ELF-1 (cell line): ENCODE measurements around the gene ARSI.
"Not testable (repeated sequence)": the region's sequence is repeated elsewhere in the genome, so short reads cannot be mapped to it uniquely, and the experiment has no call there.

ENCODE experiments used
- DNase-seq: peaks from one replicate; pipeline ENCODE4 v3.0.0-alpha.2; 2016; ENCODE audit warnings: low read depth, low spot score

Gene ARSI

GRCh38 chr5:150248493-150248892 lies 54.2 kb downstream of the ARSI start:
- DNase-seq, result not testable (repeated sequence)

DNA sequence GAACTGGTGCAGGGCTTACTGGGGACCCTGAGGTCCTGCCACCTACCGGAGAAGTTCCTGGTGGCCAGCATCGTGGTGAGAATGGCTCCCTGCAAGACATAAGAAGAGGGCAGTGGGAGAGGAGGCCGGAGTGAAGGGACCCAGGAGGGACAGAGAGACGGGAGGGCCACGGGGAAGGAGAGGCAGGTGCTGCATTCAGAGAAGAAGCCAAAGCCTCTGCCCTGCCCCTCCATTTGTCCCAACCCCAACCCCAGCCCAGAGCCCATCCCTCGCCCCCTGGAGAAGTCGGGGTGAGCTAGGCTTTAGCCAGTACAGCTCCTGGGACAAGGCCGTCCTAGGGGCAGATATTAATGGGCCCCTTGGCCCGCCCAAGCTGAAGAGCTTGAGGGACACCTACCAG lies 55.0 kb downstream of the ARSI start:
- no peak for DNase-seq

- no peak for DNase-seq
These were observed 55.9 kb downstream of the ARSI start for GRCh38 chr5:150246835-150247234.

GRCh38 chr5:150246429-150246828 lies 56.3 kb downstream of the ARSI start:
- no peak for DNase-seq
